ENCODE data around the gene CREB5.

DNA sequence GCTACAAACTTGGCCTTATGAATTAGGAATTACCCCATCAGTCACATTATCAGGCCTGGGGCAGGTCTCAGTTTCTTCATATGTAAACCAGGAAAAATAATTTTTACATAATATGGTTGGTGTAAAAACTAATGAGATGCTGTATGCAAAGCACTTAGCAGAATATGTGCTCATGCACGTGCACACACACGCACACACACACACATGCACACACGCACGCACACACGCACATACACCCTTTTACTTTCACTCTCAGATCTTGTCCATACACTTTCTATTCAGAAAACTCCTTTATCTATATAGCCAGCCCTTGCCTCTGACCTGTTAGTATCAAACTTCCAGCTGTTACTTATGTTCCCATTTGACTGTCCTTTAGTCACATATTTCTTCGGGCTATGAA, 92.7 kb downstream of the CREB5 start:
- TF ChIP-seq SP140L (CRISPR knock-in tag; IDR thresholded peaks at IDR 0.05; ENCODE audit: borderline replicate concordance) (no peak), MXD4 (CRISPR knock-in tag; IDR thresholded peaks at IDR 0.05) (no peak), BRD4 (CRISPR knock-in tag; IDR thresholded peaks at IDR 0.05) (no peak), ASH2L (IDR thresholded peaks at IDR 0.05; ENCODE audit: insufficient read length, low read depth, low read length) (no peak), RXRB (CRISPR knock-in tag; IDR thresholded peaks at IDR 0.05; ENCODE audit: borderline replicate concordance) (no peak), KDM5B (CRISPR knock-in tag; IDR thresholded peaks at IDR 0.05; ENCODE audit: borderline replicate concordance) (no peak), SIN3A (IDR thresholded peaks at IDR 0.05; ENCODE audit: borderline replicate concordance, low read depth, low read length) (no peak), POLR2A (IDR thresholded peaks at IDR 0.05; ENCODE audit: insufficient read depth in 1 of 2, low read depth in 2 of 2, low read length in 2 of 2) (no peak), ZMAT3 (CRISPR knock-in tag; conservative IDR thresholded peaks at IDR 0.05) (no peak)
- TF ChIP-seq, protein P1, sequence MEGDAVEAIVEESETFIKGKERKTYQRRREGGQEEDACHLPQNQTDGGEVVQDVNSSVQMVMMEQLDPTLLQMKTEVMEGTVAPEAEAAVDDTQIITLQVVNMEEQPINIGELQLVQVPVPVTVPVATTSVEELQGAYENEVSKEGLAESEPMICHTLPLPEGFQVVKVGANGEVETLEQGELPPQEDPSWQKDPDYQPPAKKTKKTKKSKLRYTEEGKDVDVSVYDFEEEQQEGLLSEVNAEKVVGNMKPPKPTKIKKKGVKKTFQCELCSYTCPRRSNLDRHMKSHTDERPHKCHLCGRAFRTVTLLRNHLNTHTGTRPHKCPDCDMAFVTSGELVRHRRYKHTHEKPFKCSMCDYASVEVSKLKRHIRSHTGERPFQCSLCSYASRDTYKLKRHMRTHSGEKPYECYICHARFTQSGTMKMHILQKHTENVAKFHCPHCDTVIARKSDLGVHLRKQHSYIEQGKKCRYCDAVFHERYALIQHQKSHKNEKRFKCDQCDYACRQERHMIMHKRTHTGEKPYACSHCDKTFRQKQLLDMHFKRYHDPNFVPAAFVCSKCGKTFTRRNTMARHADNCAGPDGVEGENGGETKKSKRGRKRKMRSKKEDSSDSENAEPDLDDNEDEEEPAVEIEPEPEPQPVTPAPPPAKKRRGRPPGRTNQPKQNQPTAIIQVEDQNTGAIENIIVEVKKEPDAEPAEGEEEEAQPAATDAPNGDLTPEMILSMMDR (CRISPR knock-in tag; IDR thresholded peaks at IDR 0.05), result no peak
- TF ChIP-seq, protein P2, sequence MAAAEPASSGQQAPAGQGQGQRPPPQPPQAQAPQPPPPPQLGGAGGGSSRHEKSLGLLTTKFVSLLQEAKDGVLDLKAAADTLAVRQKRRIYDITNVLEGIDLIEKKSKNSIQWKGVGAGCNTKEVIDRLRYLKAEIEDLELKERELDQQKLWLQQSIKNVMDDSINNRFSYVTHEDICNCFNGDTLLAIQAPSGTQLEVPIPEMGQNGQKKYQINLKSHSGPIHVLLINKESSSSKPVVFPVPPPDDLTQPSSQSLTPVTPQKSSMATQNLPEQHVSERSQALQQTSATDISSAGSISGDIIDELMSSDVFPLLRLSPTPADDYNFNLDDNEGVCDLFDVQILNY (CRISPR knock-in tag; conservative IDR thresholded peaks at IDR 0.05), result no peak
- TF ChIP-seq, protein P3, sequence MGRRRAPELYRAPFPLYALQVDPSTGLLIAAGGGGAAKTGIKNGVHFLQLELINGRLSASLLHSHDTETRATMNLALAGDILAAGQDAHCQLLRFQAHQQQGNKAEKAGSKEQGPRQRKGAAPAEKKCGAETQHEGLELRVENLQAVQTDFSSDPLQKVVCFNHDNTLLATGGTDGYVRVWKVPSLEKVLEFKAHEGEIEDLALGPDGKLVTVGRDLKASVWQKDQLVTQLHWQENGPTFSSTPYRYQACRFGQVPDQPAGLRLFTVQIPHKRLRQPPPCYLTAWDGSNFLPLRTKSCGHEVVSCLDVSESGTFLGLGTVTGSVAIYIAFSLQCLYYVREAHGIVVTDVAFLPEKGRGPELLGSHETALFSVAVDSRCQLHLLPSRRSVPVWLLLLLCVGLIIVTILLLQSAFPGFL (CRISPR knock-in tag; IDR thresholded peaks at IDR 0.05), result no peak
